Ovary (tissue), 9 donors: ENCODE data around the gene GOLGA3. TPM values are rescaled to one million over a fixed set of nuclear protein-coding genes. Genes with fewer than 3 reads are reported as not detected.
"Not testable (repeated sequence)": the region's sequence is repeated elsewhere in the genome, so short reads cannot be mapped to it uniquely, and the experiment has no call there.

ENCODE experiments used
- DNase-seq, 5 donors: peaks; one replicate each; pipeline ENCODE4 v3.0.0-alpha.2; 2019 to 2020
- H3K27ac ChIP-seq, 2 donors: fragments of 200-600 bp; one replicate each; pipeline versions ENCODE4 v1.5.1 to v1.8.0; 2019 to 2022
- H3K27me3 ChIP-seq: fragments of 200-600 bp; one replicate; pipeline ENCODE4 v1.8.0; 2022
- H3K36me3 ChIP-seq: fragments of 200-600 bp; sonication (generic); one replicate; pipeline ENCODE4 v1.5.1; 2019
- H3K4me1 ChIP-seq: one replicate; pipeline ENCODE4 v1.8.1; 2013; ENCODE audit warnings: mild to moderate bottlenecking, moderate library complexity; ENCODE audit not compliant: insufficient read depth
- H3K4me3 ChIP-seq: fragments of 200-600 bp; sonication (generic); one replicate; pipeline ENCODE4 v1.5.1; 2017
- H3K9me3 ChIP-seq, 2 donors: fragments of 200-600 bp in 1 of 2; sonication (generic) in 1 of 2; one replicate each; pipeline versions ENCODE4 v1.5.1 to v1.8.1; 2013 to 2019; ENCODE audit warnings: mild to moderate bottlenecking in 1 of 2, moderate library complexity in 1 of 2
- CTCF ChIP-seq, 3 donors: fragments of 450-650 bp in 2 of 3; fragments of 200-600 bp in 1 of 3; IDR thresholded peaks; one replicate each; pipeline versions ENCODE4 v1.5.1 to v1.8.0; 2016 to 2022; ENCODE audit warnings: antibody characterized with exemption in 3 of 3, mild to moderate bottlenecking in 1 of 3
- EP300 ChIP-seq: sonication (generic); formaldehyde crosslinking; IDR thresholded peaks from one replicate; pipeline ENCODE4 v1.6.1; 2017; ENCODE audit warnings: antibody characterized with exemption
- POLR2A ChIP-seq: fragments of 450-650 bp; IDR thresholded peaks from one replicate; pipeline ENCODE4 v1.6.1; 2017; ENCODE audit warnings: antibody characterized with exemption, mild to moderate bottlenecking, moderate library complexity
- WGBS, 3 donors: extraction: QIAGEN DNeasy Blood & Tissue Kit in 1 of 3; methylation state at CpG; one replicate each; pipeline versions ENCODE4 v1.1.5 to v1.1.7; 2013 to 2017; 5-methylcytosine and 5-hydroxymethylcytosine counted together
- intact Hi-C, 4 donors: fragments of 100-400 bp; cut with DNase I; formaldehyde crosslinking; loops; one replicate each; pipeline versions ENCODE4 v1.11.0 to v1.15.1; 2022 to 2023
- polyA plus RNA-seq, 2 donors: library from polyadenylated mRNA; stranded (reverse); fragments of 200-250 nt in 1 of 2; fragments of 350-450 nt in 1 of 2; fragmentation: Illumina TruSeq in 1 of 2; extraction: RNeasy Lipid Tissue Mini Kit (QIAGEN cat#74804) in 1 of 2; gene quantifications; one replicate each; pipeline ENCODE4 v1.2.3, GENCODE V29; 2013 to 2014
- total RNA-seq, 7 donors: library from RNA; depleted of rRNA in 2 of 7; stranded (reverse); fragments of >200 nt in 2 of 7; fragmentation: NEBNext Ultra II Directional in 3 of 7; extraction: Animal tissue kit (Norgen Biotek cat#: 25700) in 3 of 7; gene quantifications; one replicate each; pipeline versions ENCODE4 v1.1.0 to v1.2.4, GENCODE V29; 2016 to 2023
- donor health status: DM: no; HTN: no; CAD: no; lungs with moderate emphysema.
- donor health status: DM: no; HTN: no; CAD: no.
- donor health status: Bipolar disorder and iron deficiency.
- donor health status: DM: yes; HTN: yes; CAD: no.
- donor health status: DM: no; HTN: no; CAD: no.
- donor health status: DM: yes; HTN: yes; CAD: no.

Gene GOLGA3
- total and polyA plus RNA-seq, 9 donors: 14.4 to 76.0 (median 50.9) TPM

DNA sequence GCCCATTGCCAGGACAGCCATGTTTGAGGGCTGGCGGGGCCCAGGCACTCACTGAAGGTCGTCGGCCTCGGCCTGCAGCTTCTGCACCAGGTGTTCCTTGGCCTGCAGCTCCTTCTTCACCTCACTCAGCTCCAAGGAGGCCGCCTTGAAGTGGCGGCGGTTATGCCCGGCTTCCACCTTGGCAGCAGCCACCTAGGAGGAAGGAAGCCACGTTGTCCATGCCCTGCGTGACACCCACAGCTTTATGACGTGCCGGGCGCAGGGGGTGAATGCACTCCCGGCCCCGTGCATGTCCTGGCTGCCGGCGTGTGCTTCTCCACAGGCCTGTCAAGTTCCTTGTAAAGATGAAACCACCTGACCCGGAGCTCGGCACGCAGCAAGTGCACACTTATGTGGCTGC, 51.1 kb downstream of the GOLGA3 start:
- Histone ChIP-seq H3K9me3 (no peaks in the 10 kb centered on the region), H3K4me1 (peaks cover 14% of the 10 kb centered on the region), H3K27me3 (no peaks in the 10 kb centered on the region), H3K4me3 (no peak overlapping the region), H3K36me3 (no peaks in the 10 kb centered on the region), H3K27ac (peak overlapping the region in 1 of 2 donors; percentile 18)
- DNase-seq: no peak
- intact Hi-C loops: loop anchor here in 1 of 4 donors (10.0 kb wide), 1 partner anchor 47 kb away; the partner anchor contains the start of gene GOLGA3
- WGBS, 3 donors: 56 to 77% (median 65%) methylated on average over 19 to 20 of the region's 20 CpGs
- no peak for TF ChIP-seq POLR2A
- no peak for TF ChIP-seq EP300
- TF ChIP-seq CTCF (IDR thresholded peaks at IDR 0.05): no peak

DNA sequence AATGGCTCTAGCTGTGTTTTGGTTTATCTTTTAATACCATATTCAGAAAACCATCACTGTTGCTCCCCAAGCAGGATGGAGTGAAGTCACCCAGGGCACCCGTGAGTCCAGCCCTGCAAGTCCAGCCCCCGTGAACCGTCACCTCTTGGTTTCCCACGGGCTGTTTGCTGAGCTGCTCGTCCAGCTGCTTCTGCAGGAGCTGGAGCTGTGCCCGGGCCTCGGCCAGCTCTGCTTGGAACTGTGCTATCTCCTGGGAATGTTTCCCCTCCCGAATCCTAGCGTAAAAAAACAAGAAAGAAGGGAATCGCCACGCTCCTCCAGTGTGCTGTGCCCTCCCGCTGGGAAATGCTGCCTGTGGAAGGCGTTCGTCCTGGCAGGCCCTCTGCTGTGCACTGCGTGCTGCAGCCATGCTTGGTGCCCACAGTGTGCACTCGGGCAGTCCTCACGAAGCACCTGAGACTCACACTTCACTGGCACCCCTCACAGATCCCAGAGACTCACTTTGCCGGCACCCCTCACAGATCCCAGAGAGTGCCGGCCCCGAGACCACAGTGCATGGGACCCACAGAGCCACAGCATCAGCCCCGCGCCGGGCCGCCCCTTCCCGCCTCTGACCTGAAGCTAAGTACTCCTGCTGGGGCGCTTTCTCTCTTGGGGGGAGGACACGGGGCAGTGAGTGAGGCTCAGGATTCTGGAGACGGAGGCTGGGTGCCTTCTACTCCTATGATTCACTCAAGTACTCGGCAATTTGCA, 51.7 kb downstream of the GOLGA3 start:
- Histone ChIP-seq H3K9me3 (no peaks in the 10 kb centered on the region), H3K27ac (peak overlapping the region in 1 of 2 donors; percentile 18), H3K27me3 (no peaks in the 10 kb centered on the region), H3K4me1 (peaks cover 14% of the 10 kb centered on the region), H3K4me3 (no peak overlapping the region), H3K36me3 (no peaks in the 10 kb centered on the region)
- intact Hi-C loops: loop anchor here in 1 of 4 donors (10.0 kb wide), 1 partner anchor 48 kb away; the partner anchor contains the start of gene GOLGA3
- DNase-seq: peak; percentile 81 to 92 (median 89)
- no peak for TF ChIP-seq CTCF (IDR thresholded peaks at IDR 0.05)
- no peak for TF ChIP-seq EP300
- no peak for TF ChIP-seq POLR2A
- WGBS, 3 donors: 15 to 29% (median 16%) methylated on average over 29 of the region's 29 CpGs

GRCh38 chr12:132776230-132776625, 52.4 kb downstream of the GOLGA3 start:
- DNase-seq, H3K36me3 ChIP-seq, H3K4me3 ChIP-seq, H3K27me3 ChIP-seq, H3K9me3 ChIP-seq: not testable (repeated sequence)
- 45 to 66% (median 55%) methylated on average over 12 of the region's 12 CpGs for WGBS, 3 donors
- Histone ChIP-seq H3K27ac (peak overlapping the region in 1 of 2 donors; percentile 18), H3K4me1 (peaks cover 14% of the 10 kb centered on the region)
- intact Hi-C loops: loop anchor here in 1 of 4 donors (10.0 kb wide), 1 partner anchor 49 kb away; the partner anchor contains the start of gene GOLGA3

DNA sequence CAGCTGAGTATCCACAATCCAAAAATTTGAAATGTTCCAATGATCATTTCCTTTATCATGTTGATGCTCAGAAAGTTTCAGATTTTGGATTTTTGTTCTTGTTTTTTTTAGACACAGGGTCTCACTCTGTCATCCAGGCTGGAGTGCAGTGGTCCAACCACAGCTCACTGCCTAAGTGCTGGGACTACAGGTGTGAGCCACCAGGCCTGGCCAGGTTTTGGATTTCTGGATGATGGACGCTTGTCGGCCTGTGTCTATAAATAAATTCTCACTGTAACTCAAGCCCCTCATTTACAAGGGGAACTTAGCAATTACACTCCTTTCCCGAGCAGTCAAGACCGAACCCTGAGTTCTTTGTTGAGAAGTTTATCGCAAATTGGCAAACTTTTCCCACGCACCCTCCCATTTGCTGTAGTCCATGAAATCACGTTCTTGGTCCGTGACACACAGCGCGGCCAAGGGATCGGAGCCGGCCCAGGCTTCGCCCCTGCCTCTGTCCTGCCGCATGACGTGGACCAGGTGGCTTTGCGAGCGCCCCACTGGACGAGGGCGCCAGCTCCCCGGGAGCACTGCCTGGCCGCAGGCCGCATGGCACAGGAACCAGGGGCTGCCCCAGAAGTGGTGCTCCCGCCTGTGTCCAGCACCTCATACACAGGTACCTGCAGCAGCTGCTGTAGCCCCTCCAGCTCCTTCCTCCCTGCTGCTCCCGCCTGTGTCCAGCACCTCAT, 53.0 kb downstream of the GOLGA3 start:
- Histone ChIP-seq H3K9me3 (no peaks in the 10 kb centered on the region), H3K4me3 (no peak overlapping the region), H3K27ac (peak overlapping the region in 1 of 2 donors; percentile 39), H3K27me3 (no peaks in the 10 kb centered on the region), H3K36me3 (no peaks in the 10 kb centered on the region), H3K4me1 (peaks cover 14% of the 10 kb centered on the region)
- TF ChIP-seq CTCF (IDR thresholded peaks at IDR 0.05): no peak
- TF ChIP-seq POLR2A: no peak
- no peak for TF ChIP-seq EP300
- intact Hi-C loops: loop anchor here in 1 of 4 donors (10.0 kb wide), 1 partner anchor 49 kb away; the partner anchor contains the start of gene GOLGA3
- WGBS, 3 donors: 76 to 87% (median 79%) methylated on average over 23 of the region's 24 CpGs
- DNase-seq: no peak
